22Rv1 (cell line): ENCODE results near the gene SCTR.

Experiments
- CTCF ChIP-seq: fragments of 450-650 bp; IDR thresholded peaks from 2 replicates; pipeline ENCODE4 v1.5.1; 2017; ENCODE audit warnings: mild to moderate bottlenecking
- ZFX ChIP-seq: fragments of 450-650 bp; IDR thresholded peaks from 2 replicates; pipeline ENCODE4 v1.6.1; 2017; ENCODE audit warnings: antibody characterized with exemption, borderline replicate concordance

- TF ChIP-seq CTCF (no peak), ZFX (no peak)
Measured at GRCh38 chr2:119553687-119554344, 29.5 kb upstream of the SCTR start.
